Stomach (tissue), 9 donors: ENCODE data around the gene IP6K1. TPM values are rescaled to one million over a fixed set of nuclear protein-coding genes. Genes with fewer than 3 reads are reported as not detected.

Experiments
- DNase-seq, 2 donors: peaks; one replicate each; pipeline versions ENCODE4 v3.0.0 to v3.0.0-alpha.2; 2013 to 2019
- H3K27ac ChIP-seq, 5 donors: fragments of 200-600 bp in 4 of 5; sonication (generic) in 4 of 5; one replicate each; pipeline ENCODE4 v1.5.1; 2013 to 2019; ENCODE audit warnings: mild to moderate bottlenecking in 1 of 5, moderate library complexity in 1 of 5
- H3K27me3 ChIP-seq, 3 donors: fragments of 200-600 bp; sonication (generic); one replicate each; pipeline ENCODE4 v1.5.1; 2017 to 2019; ENCODE audit warnings: mixed run types in 1 of 3
- H3K36me3 ChIP-seq, 4 donors: fragments of 200-600 bp; sonication (generic); 1 replicate in 3 of 4; 2 replicates in 1 of 4; pipeline ENCODE4 v1.5.1; 2016 to 2019
- H3K4me1 ChIP-seq, 4 donors: fragments of 200-600 bp; sonication (generic); one replicate each; pipeline ENCODE4 v1.5.1; 2016 to 2019
- H3K4me3 ChIP-seq, 4 donors: fragments of 200-600 bp; sonication (generic) in 3 of 4; one replicate each; pipeline ENCODE4 v1.5.1; 2016 to 2019; ENCODE audit warnings: mild to moderate bottlenecking in 1 of 4
- H3K9me3 ChIP-seq, 4 donors: fragments of 200-600 bp; sonication (generic); one replicate each; pipeline ENCODE4 v1.5.1; 2016 to 2019
- EP300 ChIP-seq: sonication (generic); formaldehyde crosslinking; IDR thresholded peaks from one replicate; pipeline ENCODE4 v1.6.1; 2017; ENCODE audit warnings: antibody characterized with exemption
- POLR2A ChIP-seq, 4 donors: fragments of 450-650 bp; IDR thresholded peaks; one replicate each; pipeline ENCODE4 v1.6.1; 2016; ENCODE audit warnings: antibody characterized with exemption in 4 of 4, control low read depth in 2 of 4, mild to moderate bottlenecking in 1 of 4, moderate library complexity in 1 of 4
- POLR2AphosphoS5 ChIP-seq, 3 donors: sonication (generic); formaldehyde crosslinking; IDR thresholded peaks; one replicate each; pipeline ENCODE4 v1.6.1; 2016; ENCODE audit warnings: antibody characterized with exemption in 3 of 3
- WGBS, 5 donors: extraction: QIAGEN DNeasy Blood & Tissue Kit in 3 of 5; methylation state at CpG; one replicate each; pipeline versions ENCODE4 v1.1.5 to v1.1.7; 2013 to 2018; 5-methylcytosine and 5-hydroxymethylcytosine counted together
- intact Hi-C: fragments of 100-400 bp; cut with DNase I; formaldehyde crosslinking; loops from one replicate; pipeline ENCODE4 v1.15.1; 2023; ENCODE audit warnings: low total_unique reads
- polyA plus RNA-seq, 3 donors: library from polyadenylated mRNA; stranded (reverse); fragments of 200-250 nt; gene quantifications; one replicate each; pipeline ENCODE4 v1.2.3, GENCODE V29; 2013
- total RNA-seq, 5 donors: library from RNA; depleted of rRNA; stranded (reverse); fragments of >200 nt; gene quantifications; one replicate each; pipeline versions ENCODE4 v1.1.0 to v1.2.3, GENCODE V29; 2014 to 2016
- TF ChIP-seq, protein P1 (sequence below), 7 experiments: fragments of 450-650 bp in 4 of 7; fragments of 200-600 bp in 3 of 7; sonication (generic) in 3 of 7; IDR thresholded peaks; one replicate each; pipeline ENCODE4 v1.5.1; 2016 to 2019; ENCODE audit warnings: antibody characterized with exemption in 7 of 7, control low read depth in 2 of 7, mild to moderate bottlenecking in 1 of 7
- donor health status: healthy with polysubstance abuse.
- donor health status: Bipolar disorder and iron deficiency.
- donor health status: healthy.

Gene IP6K1
- total and polyA plus RNA-seq, 8 donors = 7.7 to 68.3 (median 21.6) TPM

DNA sequence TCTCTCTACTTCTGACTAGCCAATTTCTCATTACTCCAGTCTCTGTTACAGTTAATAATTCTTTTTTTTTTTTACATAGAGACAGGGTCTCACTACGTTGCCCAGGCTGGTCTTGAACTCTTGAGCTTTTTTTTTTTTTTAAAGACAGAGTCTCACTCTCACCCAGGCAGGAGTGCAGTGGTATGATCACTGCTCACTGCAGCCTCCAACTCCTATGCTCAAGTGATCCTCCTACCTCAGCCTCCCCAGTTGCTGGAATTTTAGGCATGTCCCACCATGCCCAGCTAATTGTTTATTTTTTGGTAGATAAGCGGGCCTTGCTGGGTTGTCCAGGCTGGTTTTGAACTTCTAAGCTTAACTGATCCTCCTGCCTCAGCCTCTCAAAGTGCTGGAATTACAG, 13.6 kb downstream of the IP6K1 start:
- intact Hi-C loops = no loop called here
- H3K36me3 ChIP-seq = peaks cover 6 to 29% (median 27%) of the 10 kb centered on the region in 4 donors
- DNase-seq = no peak

DNA sequence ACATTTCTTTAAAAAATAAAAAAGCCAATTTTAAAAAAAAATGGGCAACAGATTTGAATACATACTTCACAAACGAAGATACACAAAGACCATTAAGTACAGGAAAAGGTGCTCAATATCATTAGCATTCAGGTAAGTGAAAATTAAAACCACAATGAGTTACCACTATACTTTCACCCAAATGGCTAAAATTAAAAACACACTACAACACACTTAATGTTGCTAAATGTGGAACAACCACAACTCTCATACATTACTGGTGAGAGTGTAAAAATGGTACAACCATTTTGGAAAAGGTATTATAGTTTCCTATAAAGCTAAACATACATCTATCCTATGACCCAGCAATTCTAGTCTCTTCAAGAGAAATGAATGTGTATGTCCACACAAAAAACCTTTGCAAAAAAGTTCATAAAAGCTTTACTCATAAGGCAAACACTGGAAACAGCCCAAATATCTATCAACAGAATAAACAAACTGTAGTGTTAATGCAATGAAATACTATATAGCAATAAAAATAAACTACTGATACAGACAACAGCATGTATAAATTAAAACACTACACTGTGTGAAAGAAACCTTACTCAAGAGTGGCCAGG, 14.9 kb downstream of the IP6K1 start:
- Histone ChIP-seq H3K9me3 (no peaks in the 10 kb centered on the region), H3K4me1 (peaks cover 0 to 65% (median 15%) of the 10 kb centered on the region in 4 donors), H3K27ac (no peak overlapping the region), H3K27me3 (no peaks in the 10 kb centered on the region), H3K4me3 (no peak overlapping the region), H3K36me3 (peaks cover 0 to 18% (median 15%) of the 10 kb centered on the region in 4 donors)
- no peak for DNase-seq
- 61 to 82% (median 74%) methylated on average over 1 of the region's 1 CpG for WGBS, 5 donors
- TF ChIP-seq POLR2A (IDR thresholded peaks at IDR 0.05) (no peak), EP300 (no peak), POLR2AphosphoS5 (IDR thresholded peaks at IDR 0.05) (no peak)
- TF ChIP-seq, protein P1, sequence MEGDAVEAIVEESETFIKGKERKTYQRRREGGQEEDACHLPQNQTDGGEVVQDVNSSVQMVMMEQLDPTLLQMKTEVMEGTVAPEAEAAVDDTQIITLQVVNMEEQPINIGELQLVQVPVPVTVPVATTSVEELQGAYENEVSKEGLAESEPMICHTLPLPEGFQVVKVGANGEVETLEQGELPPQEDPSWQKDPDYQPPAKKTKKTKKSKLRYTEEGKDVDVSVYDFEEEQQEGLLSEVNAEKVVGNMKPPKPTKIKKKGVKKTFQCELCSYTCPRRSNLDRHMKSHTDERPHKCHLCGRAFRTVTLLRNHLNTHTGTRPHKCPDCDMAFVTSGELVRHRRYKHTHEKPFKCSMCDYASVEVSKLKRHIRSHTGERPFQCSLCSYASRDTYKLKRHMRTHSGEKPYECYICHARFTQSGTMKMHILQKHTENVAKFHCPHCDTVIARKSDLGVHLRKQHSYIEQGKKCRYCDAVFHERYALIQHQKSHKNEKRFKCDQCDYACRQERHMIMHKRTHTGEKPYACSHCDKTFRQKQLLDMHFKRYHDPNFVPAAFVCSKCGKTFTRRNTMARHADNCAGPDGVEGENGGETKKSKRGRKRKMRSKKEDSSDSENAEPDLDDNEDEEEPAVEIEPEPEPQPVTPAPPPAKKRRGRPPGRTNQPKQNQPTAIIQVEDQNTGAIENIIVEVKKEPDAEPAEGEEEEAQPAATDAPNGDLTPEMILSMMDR (IDR thresholded peaks at IDR 0.05) = no peak
- intact Hi-C loops = no loop called here

More for the DNA sequence above, 13.6 kb downstream of the IP6K1 start:
- no peak overlapping the region for H3K27ac ChIP-seq
- H3K27me3 ChIP-seq = no peaks in the 10 kb centered on the region
- no peak overlapping the region for H3K4me3 ChIP-seq
- no peaks in the 10 kb centered on the region for H3K9me3 ChIP-seq
- TF ChIP-seq POLR2A (IDR thresholded peaks at IDR 0.05) (no peak), POLR2AphosphoS5 (IDR thresholded peaks at IDR 0.05) (no peak), EP300 (no peak)
- TF ChIP-seq, protein P1 (IDR thresholded peaks at IDR 0.05) = no peak
- 89 to 97% (median 96%) methylated on average over 2 of the region's 2 CpGs for WGBS, 5 donors
- peaks cover 0 to 69% (median 15%) of the 10 kb centered on the region in 4 donors for H3K4me1 ChIP-seq

DNA sequence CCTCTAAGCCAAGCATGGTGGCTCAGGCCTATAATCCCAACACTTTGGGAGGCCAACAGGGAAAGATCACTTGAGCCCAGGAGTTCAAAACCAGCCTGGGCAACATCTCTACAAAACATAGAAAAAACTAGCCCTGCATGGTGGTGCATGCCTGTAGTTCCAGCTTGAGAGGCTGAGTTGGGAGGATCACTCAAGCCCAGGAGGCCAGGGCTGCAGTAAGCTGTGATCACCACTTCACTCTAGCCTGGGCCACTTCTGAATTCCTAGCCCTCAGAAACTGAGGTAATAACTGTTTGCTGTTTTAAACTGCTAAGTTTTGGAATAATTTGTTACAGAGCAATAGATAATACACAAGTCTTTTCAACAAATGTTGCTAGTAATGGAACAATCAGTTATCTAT, 16.4 kb downstream of the IP6K1 start:
- intact Hi-C loops = no loop called here
- Histone ChIP-seq H3K4me1 (peaks cover 0 to 52% (median 11%) of the 10 kb centered on the region in 4 donors), H3K4me3 (no peak overlapping the region), H3K27ac (no peak overlapping the region), H3K27me3 (no peaks in the 10 kb centered on the region), H3K36me3 (peaks cover 0 to 19% (median 17%) of the 10 kb centered on the region in 4 donors), H3K9me3 (no peaks in the 10 kb centered on the region)
- TF ChIP-seq POLR2AphosphoS5 (IDR thresholded peaks at IDR 0.05) (no peak), POLR2A (IDR thresholded peaks at IDR 0.05) (no peak)
- no peak for DNase-seq

DNA sequence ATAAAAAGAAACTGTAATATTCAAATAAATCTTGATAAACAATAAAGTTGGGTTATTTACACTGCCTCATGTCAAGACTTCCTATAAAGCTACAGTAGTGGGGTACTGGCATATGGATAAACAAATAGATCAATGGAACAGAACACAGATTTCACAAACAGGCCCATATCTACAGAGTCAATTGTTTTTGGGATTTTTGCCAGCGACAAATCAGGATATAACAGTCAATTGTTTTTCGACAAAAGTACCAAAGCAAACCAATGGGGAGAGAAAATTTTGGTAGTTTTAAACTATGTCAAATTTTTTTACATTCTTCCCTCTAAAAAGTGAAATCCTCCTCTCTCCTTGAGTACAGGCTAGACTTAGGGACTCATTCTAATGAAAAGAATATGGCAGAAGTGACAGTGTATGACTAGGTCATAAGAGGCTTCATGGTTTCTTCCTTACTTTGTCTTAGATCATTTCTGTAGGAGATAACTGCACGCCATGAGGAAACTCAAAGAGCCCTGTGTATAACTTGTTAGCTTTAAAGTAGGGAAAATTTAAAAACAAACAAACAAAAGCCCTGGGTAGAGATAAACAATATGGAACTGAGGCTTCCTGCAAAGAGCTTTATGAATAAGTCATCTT, 16.9 kb downstream of the IP6K1 start:
- intact Hi-C loops = no loop called here
- Histone ChIP-seq H3K4me1 (peaks cover 0 to 47% (median 9%) of the 10 kb centered on the region in 4 donors), H3K4me3 (no peak overlapping the region), H3K36me3 (peaks cover 0 to 23% (median 17%) of the 10 kb centered on the region in 4 donors), H3K9me3 (no peaks in the 10 kb centered on the region), H3K27me3 (no peaks in the 10 kb centered on the region), H3K27ac (no peak overlapping the region)
- WGBS, 5 donors = 48 to 84% (median 59%) methylated on average over 3 of the region's 3 CpGs
- TF ChIP-seq EP300 (no peak), POLR2A (IDR thresholded peaks at IDR 0.05) (no peak), POLR2AphosphoS5 (IDR thresholded peaks at IDR 0.05) (no peak)
- TF ChIP-seq, protein P1 (IDR thresholded peaks at IDR 0.05) = no peak
- no peak for DNase-seq

DNA sequence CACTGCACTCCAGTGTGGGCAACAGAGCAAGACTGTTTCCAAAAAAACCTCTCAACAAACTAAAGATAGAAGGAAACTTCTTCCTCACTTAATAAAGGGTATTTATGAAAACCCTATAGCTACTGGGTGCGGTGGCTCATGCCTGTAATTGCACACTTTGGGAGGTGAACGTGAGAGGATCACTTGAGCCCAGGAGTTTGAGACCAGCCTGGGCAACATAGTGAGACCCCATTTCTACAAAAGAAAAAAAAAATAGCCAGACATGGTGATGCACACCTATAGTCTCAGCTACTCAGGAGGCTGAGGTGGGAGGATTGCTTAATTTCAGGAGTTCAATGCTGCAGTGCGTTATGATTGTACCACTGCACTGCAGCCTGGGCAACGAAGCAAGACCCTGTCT, 22.4 kb downstream of the IP6K1 start:
- WGBS, 5 donors = 94 to 98% (median 97%) methylated on average over 4 of the region's 4 CpGs
- TF ChIP-seq, protein P1 (IDR thresholded peaks at IDR 0.05) = no peak
- no peak for TF ChIP-seq POLR2A (IDR thresholded peaks at IDR 0.05)
- no peak for TF ChIP-seq POLR2AphosphoS5 (IDR thresholded peaks at IDR 0.05)
- no peak for TF ChIP-seq EP300
- intact Hi-C loops = no loop called here

More for the DNA sequence above, 22.4 kb downstream of the IP6K1 start:
- no peak for DNase-seq
- Histone ChIP-seq H3K9me3 (no peaks in the 10 kb centered on the region), H3K4me1 (peaks cover 0 to 14% (median 6%) of the 10 kb centered on the region in 4 donors), H3K4me3 (no peak overlapping the region), H3K27ac (no peak overlapping the region), H3K27me3 (no peaks in the 10 kb centered on the region), H3K36me3 (peaks cover 0 to 19% (median 16%) of the 10 kb centered on the region in 4 donors)
